HCT116 (cell line): Measurements from ENCODE around the gene DENND1A. TPM values are rescaled to one million over a fixed set of nuclear protein-coding genes. Genes with fewer than 3 reads are reported as not detected.

Experiments used
- ATAC-seq: fragments of 200-7000 bp; cut with Tn5 transposase; 2 replicates; pipeline ENCODE4 v1.9.1; 2020; ENCODE audit warnings: mild to moderate bottlenecking, moderate library complexity
- BruUV-seq: library from RNA; stranded (reverse); fragments of 400-500 nt; replicated peaks from 2 replicates; lab custom pipeline; 2021; lab: Mats Ljungman, UMichigan
- CTCF ChIA-PET: fragments of 300-600 bp; sonication (Branson Sonifier 250); formaldehyde crosslinking; loops from one replicate; lab custom pipeline; 2021; ENCODE audit warnings: antibody characterized with exemption; lab: Charles Lee
- POLR2A ChIA-PET: fragments of 300-600, 350-600 bp; sonication (Branson Sonifier 250); formaldehyde crosslinking; loops from one replicate; lab custom pipeline; 2021; ENCODE audit warnings: antibody characterized with exemption; lab: Charles Lee
- RAD21 ChIA-PET, 2 experiments: fragments of 300-600 bp; sonication (Branson Sonifier 250); formaldehyde crosslinking; loops; one replicate each; lab custom pipeline; 2023; ENCODE audit warnings: low total read pairs in 2 of 2; ENCODE audit not compliant: uncharacterized antibody in 2 of 2, unreplicated experiment in 2 of 2, low non-redundant PET in 1 of 2; lab: Charles Lee
- DNase-seq: peaks from one replicate; pipeline ENCODE4 v3.0.0-alpha.2; 2010; ENCODE audit warnings: low read depth, low spot score
- H2AFZ ChIP-seq: fragments of 200-600 bp; shearing (Covaris generic), sonication (generic); 2 replicates; pipeline ENCODE4 v1.6.1; 2017; ENCODE audit warnings: low read depth, mixed run types, mixed read lengths, antibody characterized with exemption, low read length; ENCODE audit not compliant: poor library complexity, severe bottlenecking
- H3K27ac ChIP-seq: 2 replicates; pipeline ENCODE4 v1.5.1; 2012; ENCODE audit warnings: low read depth, low read length
- H3K27me3 ChIP-seq: fragments of 200-600 bp; sonication (generic); 2 replicates; pipeline ENCODE4 v1.6.1; 2016; ENCODE audit warnings: mixed run types, low read length, mixed read lengths; ENCODE audit not compliant: insufficient read depth
- H3K36me3 ChIP-seq, 2 experiments: fragments of 200-500 bp in 1 of 2; fragments of 200-600 bp in 1 of 2; sonication (Bioruptor generic) in 1 of 2; sonication (generic) in 1 of 2; 2 replicates each; pipeline versions ENCODE4 v1.5.1 to v1.6.1; 2014 to 2016; ENCODE audit warnings: low read length in 2 of 2, inconsistent platforms in 1 of 2, mixed read lengths in 1 of 2, mixed run types in 1 of 2; ENCODE audit not compliant: insufficient read depth in 2 of 2, control insufficient read depth in 1 of 2
- H3K4me1 ChIP-seq, 2 experiments: fragments of 200-600 bp in 1 of 2; sonication (generic) in 1 of 2; 2 replicates each; pipeline versions ENCODE4 v1.5.1 to v1.6.1; 2012 to 2017; ENCODE audit warnings: low read length in 2 of 2, inconsistent platforms in 1 of 2, mild to moderate bottlenecking in 1 of 2, mixed read lengths in 1 of 2, mixed run types in 1 of 2, moderate library complexity in 1 of 2; ENCODE audit not compliant: insufficient read depth in 2 of 2, control insufficient read depth in 1 of 2
- H3K4me2 ChIP-seq: fragments of 200-600 bp; sonication (generic); 2 replicates; pipeline ENCODE4 v1.6.1; 2017; ENCODE audit warnings: mixed run types, low read length, mixed read lengths
- H3K4me3 ChIP-seq, 2 experiments: fragments of 200-600 bp in 1 of 2; sonication (generic) in 1 of 2; replicated peaks in 1 of 2; 2 replicates each; pipeline ENCODE4 v1.5.1; 2011 to 2016; ENCODE audit warnings: low read length in 2 of 2, control low read depth in 1 of 2, low read depth in 1 of 2, mild to moderate bottlenecking in 1 of 2, mixed read lengths in 1 of 2, mixed run types in 1 of 2
- H3K79me2 ChIP-seq: fragments of 200-600 bp; sonication (generic); 2 replicates; pipeline ENCODE4 v1.6.1; 2017; ENCODE audit warnings: mild to moderate bottlenecking, mixed run types, low read length, moderate library complexity, mixed read lengths; ENCODE audit not compliant: insufficient read depth
- H3K9ac ChIP-seq: fragments of 200-600 bp; sonication (generic); 2 replicates; pipeline ENCODE4 v1.6.1; 2016; ENCODE audit warnings: low read length, mixed read lengths
- H3K9me2 ChIP-seq: fragments of 200-600 bp; sonication (generic), shearing (Covaris generic); 2 replicates; pipeline ENCODE4 v1.6.1; 2017; ENCODE audit warnings: mixed run types, mild to moderate bottlenecking, moderate library complexity; ENCODE audit not compliant: insufficient read depth
- H3K9me3 ChIP-seq, 2 experiments: fragments of 200-500 bp in 1 of 2; fragments of 200-600 bp in 1 of 2; sonication (Bioruptor generic) in 1 of 2; sonication (generic) in 1 of 2; 2 replicates each; pipeline ENCODE4 v1.6.1; 2014 to 2017; ENCODE audit warnings: low read length in 2 of 2, mixed read lengths in 2 of 2, inconsistent platforms in 1 of 2, low read depth in 1 of 2, mild to moderate bottlenecking in 1 of 2, mixed run types in 1 of 2, moderate library complexity in 1 of 2; ENCODE audit not compliant: control insufficient read depth in 1 of 2, insufficient read depth in 1 of 2
- H4K20me1 ChIP-seq: fragments of 200-600 bp; sonication (generic), shearing (Covaris generic); 2 replicates; pipeline ENCODE4 v1.6.1; 2017; ENCODE audit warnings: mixed run types, mild to moderate bottlenecking, moderate library complexity; ENCODE audit not compliant: insufficient read depth
- CBX3 ChIP-seq: IDR thresholded peaks from 2 replicates; pipeline ENCODE4 v1.6.1; 2012; ENCODE audit warnings: low read depth
- CEBPB ChIP-seq: IDR thresholded peaks from 2 replicates; pipeline ENCODE4 v1.6.1; 2012; ENCODE audit warnings: low read depth
- EGR1 ChIP-seq: IDR thresholded peaks from 2 replicates; pipeline ENCODE4 v1.6.1; 2012; ENCODE audit warnings: low read depth
- ELF1 ChIP-seq: IDR thresholded peaks from 2 replicates; pipeline ENCODE4 v1.6.1; 2012; ENCODE audit warnings: low read depth, borderline replicate concordance
- EZH2 ChIP-seq: fragments of 200-600 bp; sonication (generic); IDR thresholded peaks from 2 replicates; pipeline ENCODE4 v1.6.1; 2017; ENCODE audit warnings: antibody characterized with exemption, mixed run types
- FOSL1 ChIP-seq: IDR thresholded peaks from 2 replicates; pipeline ENCODE4 v1.6.1; 2012; ENCODE audit warnings: low read depth
- POLR2A ChIP-seq: IDR thresholded peaks from 2 replicates; pipeline ENCODE4 v1.7.0; 2011; ENCODE audit warnings: borderline replicate concordance; ENCODE audit not compliant: insufficient read depth, insufficient read length; ENCODE audit errors: extremely low read depth
- POLR2AphosphoS5 ChIP-seq: IDR thresholded peaks from 2 replicates; pipeline ENCODE4 v1.6.1; 2011; ENCODE audit warnings: mild to moderate bottlenecking, low read depth, low read length, moderate library complexity
- RAD21 ChIP-seq: IDR thresholded peaks from 2 replicates; pipeline ENCODE4 v1.6.1; 2012; ENCODE audit warnings: low read depth, mild to moderate bottlenecking
- SIN3A ChIP-seq: IDR thresholded peaks from 2 replicates; pipeline ENCODE4 v1.6.1; 2012; ENCODE audit warnings: low read depth
- SRF ChIP-seq: IDR thresholded peaks from 2 replicates; pipeline ENCODE4 v1.6.1; 2012; ENCODE audit warnings: low read depth
- TCF7L2 ChIP-seq: IDR thresholded peaks from 2 replicates; pipeline ENCODE4 v1.7.0; 2011; ENCODE audit warnings: borderline replicate concordance, inconsistent platforms; ENCODE audit not compliant: insufficient read depth, insufficient read length; ENCODE audit errors: extremely low read depth
- YY1 ChIP-seq: IDR thresholded peaks from 2 replicates; pipeline ENCODE4 v1.6.1; 2011; ENCODE audit warnings: low read length, low read depth, moderate library complexity, mild to moderate bottlenecking; ENCODE audit not compliant: insufficient replicate concordance; ENCODE audit errors: extremely low read depth
- ZNF274 ChIP-seq: fragments of 200-500 bp; sonication (Bioruptor generic); IDR thresholded peaks from 2 replicates; pipeline ENCODE4 v1.6.1; 2014; ENCODE audit warnings: mild to moderate bottlenecking, low read depth, low read length, inconsistent platforms
- intact Hi-C: fragments of 100-400 bp; cut with micrococcal nuclease; formaldehyde crosslinking; loops from 2 replicates; pipeline ENCODE4 v1.10.0; 2022
- total RNA-seq: library from RNA; stranded (reverse); gene quantifications from one replicate; pipeline ENCODE4 v1.2.1, GENCODE V29; 2021; ENCODE audit not compliant: unreplicated experiment
- TF ChIP-seq, protein P1 (sequence below): IDR thresholded peaks from 2 replicates; pipeline ENCODE4 v1.6.1; 2012
- TF ChIP-seq, protein P2 (sequence below): IDR thresholded peaks from 2 replicates; pipeline ENCODE4 v1.6.1; 2012; ENCODE audit warnings: low read depth
- TF ChIP-seq, protein P3 (sequence below), 3 experiments: fragments of 200-600 bp in 1 of 3; sonication (generic) in 1 of 3; IDR thresholded peaks in 2 of 3; conservative IDR thresholded peaks in 1 of 3; 2 replicates each; pipeline ENCODE4 v1.5.1; 2012 to 2017; ENCODE audit warnings: low read depth in 2 of 3, low read length in 2 of 3, antibody characterized with exemption in 1 of 3, borderline replicate concordance in 1 of 3, control low read depth in 1 of 3, mild to moderate bottlenecking in 1 of 3, mixed read lengths in 1 of 3, mixed run types in 1 of 3, moderate library complexity in 1 of 3; ENCODE audit not compliant: insufficient read depth in 1 of 3
- TF ChIP-seq, protein P4 (sequence below): IDR thresholded peaks from 2 replicates; pipeline ENCODE4 v1.6.1; 2012

Gene DENND1A
- total RNA-seq, 1 experiment from 2014 or later = 33.0 TPM

DNA sequence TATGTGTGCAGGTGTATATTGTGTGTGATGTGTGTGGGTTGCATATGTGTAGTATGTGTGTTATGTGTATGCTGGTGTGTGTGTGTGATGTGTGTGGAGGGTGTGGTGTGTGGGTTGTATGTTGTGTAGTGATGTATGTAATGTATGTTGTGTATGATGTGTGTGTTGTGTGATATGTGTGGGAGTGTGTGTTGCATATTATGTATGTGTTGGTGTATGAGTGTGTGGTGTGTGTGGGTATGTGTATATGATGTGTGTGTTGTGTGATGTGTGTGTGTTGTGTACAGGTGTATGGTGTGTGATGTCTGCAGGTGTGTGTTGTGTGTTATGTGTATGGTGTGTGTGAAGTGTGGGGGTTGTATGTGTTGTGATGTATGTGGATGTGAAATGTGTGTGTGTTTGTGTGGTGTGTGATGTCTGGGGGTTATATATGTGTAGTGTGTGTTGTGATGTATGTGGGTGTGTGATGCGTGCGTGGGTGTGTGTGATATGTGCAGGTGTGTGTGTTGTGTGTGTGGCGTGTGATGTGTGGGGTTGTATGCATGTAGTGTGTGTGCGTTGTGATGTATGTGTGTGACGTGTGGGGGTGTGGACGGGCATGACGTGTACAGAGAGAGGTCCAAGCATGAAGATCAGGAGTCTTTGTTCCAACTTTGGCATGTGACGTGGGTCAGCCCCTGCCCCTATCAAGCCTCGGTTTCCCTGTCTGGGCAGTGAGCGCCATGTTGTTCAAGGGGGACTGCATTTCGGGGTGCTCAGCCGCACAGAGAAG is 582.5 kb downstream of the DENND1A start:
- H3K4me1 ChIP-seq = peaks cover 0 to 13% of the 10 kb centered on the region in 2 experiments; a peak in 1 of 4 replicates
- ATAC-seq = no peak
- H3K9me2 ChIP-seq = no peaks in the 10 kb centered on the region
- intact Hi-C loops = loop anchor here (2.0 to 10.0 kb wide), 3 partner anchors 357 to 993 kb away; no protein-coding TSS in a partner anchor
- POLR2A ChIA-PET = no interaction called here
- no TSS peak for BruUV-seq
- CTCF ChIA-PET = no interaction called here
- TF ChIP-seq, protein P1, sequence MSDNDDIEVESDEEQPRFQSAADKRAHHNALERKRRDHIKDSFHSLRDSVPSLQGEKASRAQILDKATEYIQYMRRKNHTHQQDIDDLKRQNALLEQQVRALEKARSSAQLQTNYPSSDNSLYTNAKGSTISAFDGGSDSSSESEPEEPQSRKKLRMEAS = no peak
- no peak for TF ChIP-seq SIN3A
- TF ChIP-seq, protein P2, sequence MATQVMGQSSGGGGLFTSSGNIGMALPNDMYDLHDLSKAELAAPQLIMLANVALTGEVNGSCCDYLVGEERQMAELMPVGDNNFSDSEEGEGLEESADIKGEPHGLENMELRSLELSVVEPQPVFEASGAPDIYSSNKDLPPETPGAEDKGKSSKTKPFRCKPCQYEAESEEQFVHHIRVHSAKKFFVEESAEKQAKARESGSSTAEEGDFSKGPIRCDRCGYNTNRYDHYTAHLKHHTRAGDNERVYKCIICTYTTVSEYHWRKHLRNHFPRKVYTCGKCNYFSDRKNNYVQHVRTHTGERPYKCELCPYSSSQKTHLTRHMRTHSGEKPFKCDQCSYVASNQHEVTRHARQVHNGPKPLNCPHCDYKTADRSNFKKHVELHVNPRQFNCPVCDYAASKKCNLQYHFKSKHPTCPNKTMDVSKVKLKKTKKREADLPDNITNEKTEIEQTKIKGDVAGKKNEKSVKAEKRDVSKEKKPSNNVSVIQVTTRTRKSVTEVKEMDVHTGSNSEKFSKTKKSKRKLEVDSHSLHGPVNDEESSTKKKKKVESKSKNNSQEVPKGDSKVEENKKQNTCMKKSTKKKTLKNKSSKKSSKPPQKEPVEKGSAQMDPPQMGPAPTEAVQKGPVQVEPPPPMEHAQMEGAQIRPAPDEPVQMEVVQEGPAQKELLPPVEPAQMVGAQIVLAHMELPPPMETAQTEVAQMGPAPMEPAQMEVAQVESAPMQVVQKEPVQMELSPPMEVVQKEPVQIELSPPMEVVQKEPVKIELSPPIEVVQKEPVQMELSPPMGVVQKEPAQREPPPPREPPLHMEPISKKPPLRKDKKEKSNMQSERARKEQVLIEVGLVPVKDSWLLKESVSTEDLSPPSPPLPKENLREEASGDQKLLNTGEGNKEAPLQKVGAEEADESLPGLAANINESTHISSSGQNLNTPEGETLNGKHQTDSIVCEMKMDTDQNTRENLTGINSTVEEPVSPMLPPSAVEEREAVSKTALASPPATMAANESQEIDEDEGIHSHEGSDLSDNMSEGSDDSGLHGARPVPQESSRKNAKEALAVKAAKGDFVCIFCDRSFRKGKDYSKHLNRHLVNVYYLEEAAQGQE = no peak
- no peak for TF ChIP-seq YY1
- no peak for TF ChIP-seq TCF7L2
- no peak for TF ChIP-seq FOSL1
- no peak for TF ChIP-seq EGR1
- no peak for TF ChIP-seq EZH2
- TF ChIP-seq, protein P3, sequence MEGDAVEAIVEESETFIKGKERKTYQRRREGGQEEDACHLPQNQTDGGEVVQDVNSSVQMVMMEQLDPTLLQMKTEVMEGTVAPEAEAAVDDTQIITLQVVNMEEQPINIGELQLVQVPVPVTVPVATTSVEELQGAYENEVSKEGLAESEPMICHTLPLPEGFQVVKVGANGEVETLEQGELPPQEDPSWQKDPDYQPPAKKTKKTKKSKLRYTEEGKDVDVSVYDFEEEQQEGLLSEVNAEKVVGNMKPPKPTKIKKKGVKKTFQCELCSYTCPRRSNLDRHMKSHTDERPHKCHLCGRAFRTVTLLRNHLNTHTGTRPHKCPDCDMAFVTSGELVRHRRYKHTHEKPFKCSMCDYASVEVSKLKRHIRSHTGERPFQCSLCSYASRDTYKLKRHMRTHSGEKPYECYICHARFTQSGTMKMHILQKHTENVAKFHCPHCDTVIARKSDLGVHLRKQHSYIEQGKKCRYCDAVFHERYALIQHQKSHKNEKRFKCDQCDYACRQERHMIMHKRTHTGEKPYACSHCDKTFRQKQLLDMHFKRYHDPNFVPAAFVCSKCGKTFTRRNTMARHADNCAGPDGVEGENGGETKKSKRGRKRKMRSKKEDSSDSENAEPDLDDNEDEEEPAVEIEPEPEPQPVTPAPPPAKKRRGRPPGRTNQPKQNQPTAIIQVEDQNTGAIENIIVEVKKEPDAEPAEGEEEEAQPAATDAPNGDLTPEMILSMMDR (IDR thresholded peaks at IDR 0.05 in 2 of 3, conservative IDR thresholded peaks at IDR 0.05 in 1 of 3; ENCODE audit: borderline replicate concordance in 1 of 3, insufficient read depth in 1 of 3, low read depth in 2 of 3, low read length in 2 of 3) = no peak
- no peak for TF ChIP-seq ELF1
- no peak for TF ChIP-seq ZNF274
- TF ChIP-seq RAD21 = no peak
- no peak for TF ChIP-seq POLR2A
- TF ChIP-seq, protein P4, sequence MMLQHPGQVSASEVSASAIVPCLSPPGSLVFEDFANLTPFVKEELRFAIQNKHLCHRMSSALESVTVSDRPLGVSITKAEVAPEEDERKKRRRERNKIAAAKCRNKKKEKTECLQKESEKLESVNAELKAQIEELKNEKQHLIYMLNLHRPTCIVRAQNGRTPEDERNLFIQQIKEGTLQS = no peak
- no peak for TF ChIP-seq CBX3
- no peak for TF ChIP-seq POLR2AphosphoS5
- TF ChIP-seq CEBPB = no peak
- no peak for TF ChIP-seq SRF
- no peak overlapping the region for H3K4me3 ChIP-seq
- no peak overlapping the region for H3K27ac ChIP-seq
- H3K9ac ChIP-seq = no peak overlapping the region
- no peaks in the 10 kb centered on the region; a peak in 1 of 4 replicates for H3K9me3 ChIP-seq
- no peak overlapping the region for H2AFZ ChIP-seq
- no peaks in the 10 kb centered on the region for H3K36me3 ChIP-seq
- RAD21 ChIA-PET = no interaction called here
- no peaks in the 10 kb centered on the region for H3K79me2 ChIP-seq
- no peaks in the 10 kb centered on the region for H3K27me3 ChIP-seq
- H3K4me2 ChIP-seq = no peak overlapping the region
- no peaks in the 10 kb centered on the region for H4K20me1 ChIP-seq
- DNase-seq = no peak
